NCI-H82 treated with DMSO at 0.1 percent for 48 hours (cell line): ENCODE data around the gene NRXN2.

Experiments used
- DNase-seq: peaks from one replicate; lab custom pipeline; 2025; ENCODE audit not compliant: unreplicated experiment; lab: John Stamatoyannopoulos, UW

Gene NRXN2

GRCh38 chr11:64632237-64632636 lies 90.8 kb downstream of the NRXN2 start:
- DNase-seq: no peak

- no peak for DNase-seq
Measured at GRCh38 chr11:64631675-64632074, 91.3 kb downstream of the NRXN2 start.

DNA sequence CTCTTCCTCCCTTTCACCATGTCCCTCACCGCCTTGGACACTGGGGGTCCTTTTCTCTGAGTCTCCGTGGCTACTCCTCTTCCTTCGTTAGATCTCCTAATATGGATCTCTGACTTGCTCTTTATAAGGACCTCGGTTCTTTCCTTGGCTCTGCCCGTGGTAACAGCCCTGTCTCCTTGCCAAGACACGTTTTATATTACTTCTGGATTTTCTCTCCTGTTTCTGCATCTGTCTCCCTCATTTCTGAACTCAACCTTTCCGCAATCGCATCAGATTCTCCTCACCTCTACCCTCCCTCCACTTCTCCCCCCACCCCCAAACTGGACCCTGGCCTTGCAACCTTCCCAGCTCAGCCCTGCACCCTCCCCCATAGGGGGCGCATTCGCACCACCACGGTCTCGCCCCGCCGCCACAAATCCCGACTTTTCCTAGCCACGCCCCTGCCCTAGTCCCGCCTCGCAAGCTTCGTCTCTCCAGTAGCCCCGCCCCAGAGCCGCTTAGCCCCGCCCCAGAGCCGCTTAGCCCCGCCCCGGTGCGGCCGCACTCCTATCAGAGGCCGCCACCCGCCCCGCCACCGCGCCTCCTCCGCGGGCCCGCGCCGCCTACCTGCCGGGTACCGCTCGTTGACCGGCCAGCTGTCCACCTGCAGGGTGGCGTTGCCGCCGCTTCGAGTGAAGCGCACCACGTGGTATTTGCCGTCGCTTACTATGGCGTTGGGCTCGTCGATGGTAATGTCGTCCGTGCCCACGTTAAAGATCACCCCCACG lies 93.0 kb downstream of the NRXN2 start:
- no peak for DNase-seq

DNA sequence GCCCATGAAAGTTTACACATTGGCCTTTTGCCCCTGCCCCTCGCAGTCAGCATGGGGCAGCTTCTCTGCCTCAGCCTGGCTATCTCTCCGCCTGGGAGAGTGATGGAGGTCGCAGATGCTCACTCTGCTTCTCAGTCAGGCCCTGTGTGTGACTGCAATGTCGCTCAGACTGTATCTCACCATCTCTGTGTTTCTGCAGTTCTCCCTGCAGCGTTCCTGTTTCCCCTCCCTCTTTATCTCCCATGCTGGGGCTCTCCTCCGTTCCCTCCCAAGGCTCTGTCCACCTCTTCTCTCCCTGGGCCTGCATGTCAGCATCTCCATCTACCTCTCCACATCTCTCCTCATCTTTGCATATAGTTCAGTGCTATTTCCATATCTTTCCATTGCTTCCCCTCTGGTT lies 93.9 kb downstream of the NRXN2 start:
- no peak for DNase-seq

DNA sequence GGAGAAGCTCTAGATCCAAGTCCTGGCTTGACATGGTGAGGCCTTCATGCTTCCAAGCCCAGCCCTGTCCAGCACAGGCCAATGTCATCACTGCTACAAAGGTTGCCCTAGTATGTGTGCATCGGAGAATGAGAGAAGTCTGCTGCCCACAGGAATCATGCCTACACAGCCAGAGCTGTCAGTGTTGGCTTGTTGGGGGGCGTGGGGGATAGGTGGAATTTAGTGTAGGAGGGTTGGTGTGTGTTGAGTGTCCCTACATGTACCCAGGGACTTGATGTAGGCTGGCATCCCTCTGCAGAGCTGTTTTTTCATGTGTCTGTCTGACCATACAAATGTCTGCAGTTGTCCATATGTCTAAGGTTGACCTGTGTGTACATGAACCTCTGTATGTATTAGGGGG lies 94.4 kb downstream of the NRXN2 start:
- DNase-seq: no peak

DNA sequence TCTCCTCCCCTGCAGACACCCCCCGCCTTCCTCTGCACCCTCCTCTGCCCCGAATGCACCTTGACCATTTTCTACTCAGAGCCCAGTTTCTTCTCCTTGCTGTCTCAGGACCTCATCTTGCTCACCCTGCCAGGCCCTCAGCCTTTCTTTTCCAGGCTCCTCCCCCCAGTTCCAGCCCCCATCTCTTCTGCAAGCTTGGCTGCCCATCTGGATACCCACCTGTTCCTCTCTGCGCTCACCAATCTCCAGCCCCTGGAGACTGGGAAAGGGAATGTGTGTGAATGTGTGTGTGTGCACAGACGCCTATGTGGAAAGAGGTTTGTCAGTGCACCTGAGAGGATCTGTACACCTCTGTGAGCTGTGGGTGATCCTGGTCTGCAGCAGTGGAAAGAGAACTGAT lies 95.6 kb downstream of the NRXN2 start:
- DNase-seq: peak; percentile 67

DNA sequence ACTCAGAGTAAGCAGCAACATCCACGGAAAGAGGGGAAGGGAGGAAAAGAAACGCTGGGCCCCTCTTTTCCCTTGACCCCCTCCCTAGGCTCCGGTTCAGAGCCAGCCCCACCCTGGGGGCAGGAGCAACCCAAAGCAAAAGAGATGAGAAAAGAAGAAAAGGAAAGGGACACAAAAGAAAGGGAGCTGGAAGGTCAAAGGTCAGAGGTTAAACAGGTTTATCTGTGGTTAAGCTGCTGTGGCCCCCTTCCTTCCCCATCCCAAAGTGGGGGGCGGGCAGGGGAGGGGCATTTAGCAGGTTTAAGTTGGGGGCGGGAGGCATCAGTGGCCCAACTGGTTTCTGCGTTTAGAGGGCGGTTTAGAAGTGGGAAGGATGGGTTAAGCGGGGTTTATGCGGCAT lies 96.4 kb downstream of the NRXN2 start:
- no peak for DNase-seq

DNA sequence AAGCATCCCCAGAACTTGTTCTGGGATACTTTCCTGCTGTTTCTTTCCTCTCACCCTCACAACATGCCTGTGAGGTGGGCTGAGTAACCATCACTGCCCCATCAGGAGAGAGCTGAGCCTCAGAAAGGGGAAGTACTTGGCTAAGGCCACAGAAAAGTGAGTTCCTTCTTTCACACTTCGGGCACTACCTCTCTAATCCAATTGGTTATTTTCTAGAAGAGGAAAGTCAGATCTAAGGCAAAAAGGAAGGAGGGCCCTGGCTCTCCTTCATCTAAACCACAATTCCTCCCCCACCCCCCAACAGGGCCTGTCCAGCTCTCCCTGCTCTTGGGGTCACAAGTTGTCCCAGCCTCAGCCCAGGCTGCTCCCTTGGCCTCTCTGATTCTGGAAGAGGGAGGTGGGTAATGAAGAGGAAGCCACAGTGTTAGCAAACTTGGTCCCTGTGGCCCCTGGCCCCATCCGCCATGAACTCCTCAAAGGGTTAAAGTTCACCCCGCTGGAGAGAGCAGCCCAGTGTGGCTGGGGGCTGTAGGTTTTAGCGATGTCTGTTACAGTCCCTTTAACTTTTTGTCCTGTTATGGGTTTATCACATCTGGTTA lies 98.0 kb downstream of the NRXN2 start:
- no peak for DNase-seq

DNA sequence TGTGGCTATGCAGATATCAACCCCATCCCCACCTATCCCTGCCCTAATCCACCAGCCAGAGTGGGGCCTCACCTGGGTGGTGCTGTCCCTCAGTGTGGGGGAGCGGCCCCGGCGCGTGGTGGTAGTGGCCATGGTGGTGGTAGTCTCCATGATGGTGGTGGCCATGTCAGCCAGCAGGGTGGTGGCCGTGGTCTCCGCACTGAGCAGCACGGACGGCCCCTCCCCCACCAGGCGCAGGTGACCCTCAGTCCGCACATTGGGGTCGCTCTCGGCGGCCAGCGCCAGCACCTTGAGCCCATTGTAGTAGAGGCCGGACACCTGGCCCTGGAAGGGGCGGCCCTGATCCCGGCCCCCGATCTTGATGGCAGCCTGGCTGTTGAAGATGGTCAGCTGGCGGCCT lies 100.3 kb downstream of the NRXN2 start:
- no peak for DNase-seq

- DNase-seq: no peak
Measured at GRCh38 chr11:64621283-64622019, 101.5 kb downstream of the NRXN2 start.

DNA sequence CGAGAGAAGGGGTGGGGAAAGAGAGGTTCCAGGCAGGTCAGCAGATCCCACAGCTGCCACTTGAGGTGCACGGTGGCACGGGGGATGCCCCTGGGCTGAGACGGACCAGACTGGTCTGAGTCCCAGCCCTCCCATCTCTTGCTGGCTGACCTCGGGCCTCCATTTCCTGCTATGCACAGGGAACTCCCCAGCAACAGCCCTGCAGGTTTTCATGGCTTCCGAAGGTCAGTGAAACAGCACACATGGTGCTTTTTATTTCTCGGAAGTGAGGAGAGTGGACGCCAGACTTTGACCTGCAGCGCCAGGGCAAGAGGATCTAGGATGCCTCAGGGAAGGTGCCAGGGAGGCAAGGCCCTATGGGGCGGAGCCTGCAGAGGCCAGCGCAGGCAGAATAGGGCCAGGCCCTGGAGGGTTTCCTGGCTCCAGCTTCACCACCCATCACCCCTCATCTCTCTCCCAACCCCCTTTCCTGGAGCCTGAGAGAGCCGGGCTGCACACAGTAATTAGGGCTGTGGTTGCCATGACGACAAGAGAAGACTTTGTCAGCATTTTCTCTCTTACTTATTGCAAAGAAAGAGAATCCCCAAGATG lies 102.5 kb downstream of the NRXN2 start:
- no peak for DNase-seq

DNA sequence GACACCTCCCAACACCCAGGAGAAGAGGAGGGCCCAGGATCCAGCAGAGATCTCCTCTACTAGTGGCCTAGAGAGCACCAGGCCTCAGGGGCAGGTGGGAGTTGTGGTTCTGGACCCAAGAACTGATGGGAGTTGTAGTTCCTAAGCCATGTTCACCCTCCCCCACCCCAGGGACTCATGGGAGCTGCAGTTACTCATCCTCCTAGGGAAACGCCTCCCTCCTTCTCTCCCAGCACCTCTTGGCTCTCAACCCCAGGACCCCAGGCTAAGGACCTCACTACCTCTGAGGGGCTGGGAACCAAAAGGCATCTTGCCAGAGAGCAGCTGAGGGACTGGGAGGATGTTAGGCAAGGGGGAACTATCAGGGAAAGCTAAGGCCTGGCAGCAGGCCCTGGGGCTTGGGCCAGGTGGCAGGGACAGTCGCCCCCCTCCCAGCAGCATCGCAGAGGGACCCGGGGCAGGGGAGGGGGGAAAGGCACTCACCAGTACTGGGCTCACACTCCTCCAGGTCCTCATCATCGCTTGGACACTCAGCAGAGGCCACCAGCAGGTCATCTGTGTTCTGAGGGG lies 103.1 kb downstream of the NRXN2 start:
- no peak for DNase-seq

GRCh38 chr11:64619196-64619595 lies 103.8 kb downstream of the NRXN2 start:
- DNase-seq: no peak

- no peak for DNase-seq
Measured at GRCh38 chr11:64616817-64617216, 106.2 kb downstream of the NRXN2 start.

DNA sequence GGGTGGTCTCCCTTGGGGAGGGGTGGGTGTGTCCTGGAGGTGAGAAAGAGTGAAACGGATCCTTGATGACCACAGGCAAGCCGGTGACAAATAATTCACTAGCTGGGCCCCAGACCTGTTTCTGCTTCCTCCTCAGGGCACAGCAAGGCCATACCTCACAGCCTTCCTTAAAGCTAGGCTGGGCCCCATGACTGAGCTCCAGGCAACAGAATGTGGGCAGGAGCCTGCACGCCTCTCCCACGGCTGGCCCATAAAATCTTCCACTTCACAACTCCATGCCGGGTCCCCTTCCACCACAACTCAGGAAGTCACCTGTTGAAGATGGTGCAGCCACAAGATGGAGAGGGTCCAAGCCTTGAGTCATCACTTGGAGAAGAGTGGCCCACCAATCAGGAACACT lies 108.1 kb downstream of the NRXN2 start:
- no peak for DNase-seq

DNA sequence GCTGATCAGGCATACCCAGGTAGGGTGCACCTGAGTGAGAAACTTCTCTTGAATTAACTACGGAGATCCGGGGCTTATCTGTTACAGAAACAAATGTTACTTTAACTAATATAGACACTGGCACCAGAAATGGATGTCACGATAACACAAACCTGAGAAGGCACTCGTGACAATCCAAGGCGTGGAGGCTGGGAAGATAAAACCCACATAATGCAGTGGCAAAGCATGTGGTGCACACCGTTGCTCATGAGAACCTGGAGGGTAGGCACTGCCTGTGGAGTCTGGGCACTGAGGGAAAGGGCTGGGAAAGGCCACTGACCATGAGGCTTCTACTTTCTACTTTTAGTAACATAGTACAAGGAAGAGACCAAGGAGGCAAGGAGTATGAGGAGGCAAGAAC lies 109.3 kb downstream of the NRXN2 start:
- DNase-seq: no peak

DNA sequence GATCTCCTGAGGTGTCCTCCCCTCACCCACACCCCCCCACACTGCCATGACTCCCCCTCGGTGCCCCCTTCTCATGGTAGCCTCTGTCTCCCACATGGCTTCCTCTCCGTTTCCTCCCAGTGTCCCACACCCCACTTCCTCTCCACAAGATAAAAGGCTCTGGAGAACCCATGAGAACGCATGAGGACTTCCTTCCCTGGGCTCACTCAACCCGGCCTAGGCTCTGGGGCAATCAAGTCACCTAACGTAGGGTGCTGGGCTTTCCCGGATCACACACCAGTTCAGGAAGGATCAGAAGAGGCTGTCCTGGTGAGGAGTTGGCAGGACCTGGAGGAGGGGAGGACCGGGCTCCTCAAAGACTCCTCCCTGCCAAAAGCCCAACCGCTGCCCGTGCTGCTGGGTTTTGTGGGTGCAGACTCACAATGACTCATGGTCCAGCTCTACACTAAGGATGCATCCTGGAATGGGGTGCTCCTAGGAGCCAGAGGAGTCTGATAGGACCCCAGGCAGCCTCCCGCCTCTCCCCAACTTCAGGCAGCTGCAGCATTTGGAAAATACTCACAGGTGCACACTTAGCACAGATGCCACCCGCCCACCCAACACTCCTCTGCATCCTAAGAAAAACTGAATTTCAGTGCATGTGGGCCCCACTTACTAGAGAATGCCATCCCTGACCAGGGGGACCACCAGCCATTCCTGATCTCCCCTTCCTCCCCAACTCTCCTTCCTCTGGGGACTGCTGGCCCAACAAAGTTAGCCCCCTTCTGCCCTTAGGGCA lies 110.9 kb downstream of the NRXN2 start:
- DNase-seq: no peak

GRCh38 chr11:64611176-64611575 lies 111.8 kb downstream of the NRXN2 start:
- no peak for DNase-seq

DNA sequence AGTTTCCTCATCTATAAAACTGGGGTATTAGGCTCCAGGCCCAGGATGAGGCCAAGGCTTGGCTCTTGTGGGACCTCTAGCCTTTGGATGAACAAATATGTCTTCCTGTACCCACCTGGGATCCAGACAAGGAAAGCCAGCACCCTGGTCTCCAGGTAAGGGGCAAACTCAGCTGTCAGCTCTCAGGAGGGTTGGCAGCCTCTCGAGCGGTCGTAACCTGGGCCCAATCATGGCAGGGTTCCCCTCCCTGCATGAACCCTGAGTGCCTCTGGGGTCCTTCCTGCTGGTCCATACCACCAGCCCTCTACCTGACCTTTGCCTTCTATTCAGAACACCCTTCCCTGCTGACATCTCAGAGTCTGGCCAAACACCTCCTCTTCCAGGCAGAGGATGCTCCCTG lies 112.4 kb downstream of the NRXN2 start:
- no peak for DNase-seq

- DNase-seq: no peak
Measured at GRCh38 chr11:64609436-64610047, 113.5 kb downstream of the NRXN2 start.
